CD4-positive, alpha-beta T cell treated with Interleukin-10 for 1 hour (primary cell): ENCODE results near the gene EFR3B.
"Not testable (repeated sequence)": the region's sequence is repeated elsewhere in the genome, so short reads cannot be mapped to it uniquely, and the experiment has no call there.

Experiments used
- DNase-seq: peaks from one replicate; pipeline ENCODE4 v3.0.0-alpha.2; 2020

EFR3B gene

DNA sequence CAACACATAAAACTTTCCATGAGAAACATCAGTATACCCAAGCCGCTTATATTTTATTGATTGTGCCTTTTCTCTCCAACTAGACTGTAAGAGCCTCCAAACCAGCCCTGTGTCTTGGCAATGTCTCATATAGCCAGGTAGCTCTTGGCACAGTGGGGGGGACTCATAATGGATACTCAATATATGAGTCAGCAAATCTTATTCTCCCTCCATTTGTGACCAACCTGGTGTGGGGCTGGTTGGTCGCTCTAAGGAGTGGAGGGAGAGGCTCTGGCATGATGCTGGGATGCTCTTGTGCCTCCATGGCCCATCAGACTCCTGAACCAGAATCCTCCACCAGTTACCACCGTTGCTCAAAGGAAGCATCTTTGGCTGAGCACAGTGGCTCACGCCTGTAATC, 32.0 kb downstream of the EFR3B start:
- no peak for DNase-seq

DNA sequence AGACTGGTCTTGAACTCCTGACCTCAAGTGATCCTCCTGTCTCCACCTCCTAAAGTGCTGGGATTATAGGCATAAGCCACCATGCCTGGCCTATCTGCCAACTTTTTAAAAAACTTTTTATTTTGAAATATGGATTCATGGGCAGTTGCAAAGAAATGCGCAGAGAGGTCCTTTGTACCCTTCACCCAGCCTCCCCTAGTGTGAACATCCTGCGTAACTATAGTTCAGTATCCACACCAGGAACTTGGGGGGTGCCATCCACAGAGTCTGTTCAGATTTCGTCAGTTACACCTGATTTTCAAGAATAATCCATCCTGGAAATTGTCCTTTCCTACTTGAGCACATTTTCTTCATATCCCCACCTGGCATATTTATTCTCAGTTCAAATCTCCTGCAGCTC, 33.0 kb downstream of the EFR3B start:
- no peak for DNase-seq

DNA sequence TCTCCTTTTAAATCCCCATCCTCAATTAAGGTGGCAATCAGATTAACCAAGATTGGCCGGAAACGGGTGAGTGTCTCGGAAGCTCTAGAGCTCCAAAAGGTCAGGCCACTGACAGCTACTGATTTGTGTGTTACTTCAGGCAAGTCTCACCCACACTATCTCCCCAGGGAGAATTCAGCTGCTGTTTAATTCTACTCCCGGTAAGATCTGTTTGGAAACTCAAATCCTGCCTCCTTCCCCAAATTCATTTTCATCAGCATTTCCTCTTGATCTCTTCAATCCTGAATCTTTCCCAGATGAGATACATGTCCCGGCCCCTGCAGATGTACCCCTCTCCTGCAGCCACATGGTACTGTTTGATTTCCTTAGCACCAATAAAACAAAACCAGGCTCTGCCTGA, 34.9 kb downstream of the EFR3B start:
- no peak for DNase-seq

DNA sequence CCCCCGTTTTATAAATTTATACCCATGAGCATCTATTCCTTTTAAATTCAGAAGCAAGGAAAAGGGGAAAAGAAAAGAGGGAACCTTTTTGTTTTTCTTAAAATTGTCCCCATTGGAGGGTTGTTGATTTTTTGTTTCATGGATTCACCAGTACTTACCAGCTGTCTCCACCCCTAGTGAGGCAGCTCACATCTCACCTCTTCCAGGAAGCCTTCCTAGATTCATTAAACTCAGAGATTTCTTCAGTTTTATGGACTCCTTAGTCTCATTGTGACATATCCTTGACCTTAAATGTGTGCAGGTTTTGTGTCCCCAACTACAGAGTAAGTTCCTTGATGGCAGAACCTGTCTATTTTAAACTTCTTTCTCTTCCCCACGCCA, 35.9 kb downstream of the EFR3B start:
- DNase-seq = no peak

DNA sequence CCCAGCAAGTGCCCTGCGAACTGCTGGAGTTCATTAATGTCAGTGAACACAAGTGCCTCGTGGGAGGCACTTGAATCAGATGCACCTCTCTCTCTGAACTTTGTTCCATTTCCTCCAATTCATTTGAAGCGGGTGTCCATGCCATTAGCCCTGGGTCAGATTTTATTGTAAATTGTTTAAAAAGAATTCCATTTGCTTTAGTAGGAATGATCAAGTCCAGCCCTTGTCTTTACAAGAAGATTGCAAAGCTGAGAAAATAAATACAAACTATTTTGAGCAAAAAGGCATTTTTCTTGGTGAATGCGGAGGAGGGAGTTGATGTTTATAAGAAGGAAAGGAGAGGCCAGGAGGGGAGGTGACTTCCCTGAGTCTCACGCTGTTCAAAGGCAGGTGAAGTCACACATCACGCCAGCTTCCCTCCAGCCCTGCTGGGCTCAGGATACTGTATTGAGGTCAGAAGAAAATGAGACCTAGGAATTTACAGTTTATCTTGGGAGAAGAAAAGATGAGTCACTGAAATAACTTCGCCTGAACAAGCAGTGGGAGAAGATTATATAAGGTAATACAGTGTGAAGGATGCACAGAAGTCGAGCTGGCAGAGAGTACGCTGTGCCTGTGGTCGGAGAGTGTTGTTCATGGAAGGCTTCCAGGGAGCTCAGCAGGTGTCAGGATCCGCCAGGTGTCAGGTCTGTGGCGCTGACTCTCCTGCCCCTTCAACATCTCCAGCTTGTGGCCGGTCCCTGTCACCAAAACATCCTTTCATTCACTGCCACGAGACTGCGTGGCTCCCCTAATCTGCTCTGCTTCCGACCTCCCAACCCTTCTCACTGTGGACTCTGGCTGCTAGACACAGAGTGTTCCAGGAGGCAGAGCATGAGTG, 36.5 kb downstream of the EFR3B start:
- DNase-seq = no peak

DNA sequence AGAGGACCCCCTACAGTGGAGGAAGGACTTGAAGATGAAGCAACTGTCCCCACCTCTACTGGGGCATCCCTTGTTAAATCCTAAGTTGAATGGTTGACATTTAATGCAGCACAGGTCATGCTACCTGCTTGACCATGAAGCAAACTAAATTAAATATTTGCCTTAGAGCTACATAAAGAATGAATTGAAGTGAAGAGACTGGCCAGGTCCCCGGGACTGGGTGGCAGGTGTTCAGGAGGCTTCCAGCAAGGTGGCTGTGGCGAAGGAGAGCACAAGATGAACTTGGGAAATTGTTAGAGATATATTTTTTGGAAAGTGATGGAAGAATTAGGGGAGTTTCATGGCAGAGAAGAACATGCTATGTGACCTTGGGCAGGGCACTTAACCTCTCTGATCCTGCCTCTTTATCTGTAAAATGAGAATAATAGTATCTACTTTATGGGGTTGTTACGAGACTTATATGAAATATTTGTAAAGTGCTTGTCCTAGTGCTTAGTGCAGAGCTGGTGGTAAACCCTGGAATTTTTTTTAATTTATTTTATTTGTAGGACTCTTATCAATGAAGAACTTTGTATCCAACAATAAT, 37.3 kb downstream of the EFR3B start:
- DNase-seq = no peak

DNA sequence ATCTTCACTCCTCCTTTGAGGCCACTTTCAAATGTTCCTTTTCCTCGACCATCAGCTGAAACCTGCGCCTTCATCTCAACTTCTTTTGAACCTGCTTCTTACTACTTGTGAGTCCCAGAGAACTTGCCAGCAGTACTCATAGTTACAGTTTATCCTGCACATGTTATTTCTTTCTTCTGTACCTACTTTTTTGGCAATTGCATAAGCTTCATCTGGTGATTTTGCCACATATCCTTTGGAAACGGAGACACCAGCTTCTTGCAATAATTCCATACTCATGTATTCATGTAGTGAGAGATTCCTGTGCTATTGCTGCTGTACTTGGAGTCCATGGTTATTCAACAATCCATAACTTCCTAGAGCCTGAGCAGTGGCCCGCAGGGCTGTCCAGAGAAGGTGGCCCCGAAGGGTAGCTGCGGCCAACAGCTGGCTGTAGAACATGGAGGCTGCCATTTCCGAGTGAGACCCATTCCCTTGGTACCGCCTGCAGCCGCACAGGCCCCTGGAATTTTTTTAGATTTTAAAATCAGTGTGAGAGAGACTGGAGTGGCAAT, 39.4 kb downstream of the EFR3B start:
- no peak for DNase-seq

DNA sequence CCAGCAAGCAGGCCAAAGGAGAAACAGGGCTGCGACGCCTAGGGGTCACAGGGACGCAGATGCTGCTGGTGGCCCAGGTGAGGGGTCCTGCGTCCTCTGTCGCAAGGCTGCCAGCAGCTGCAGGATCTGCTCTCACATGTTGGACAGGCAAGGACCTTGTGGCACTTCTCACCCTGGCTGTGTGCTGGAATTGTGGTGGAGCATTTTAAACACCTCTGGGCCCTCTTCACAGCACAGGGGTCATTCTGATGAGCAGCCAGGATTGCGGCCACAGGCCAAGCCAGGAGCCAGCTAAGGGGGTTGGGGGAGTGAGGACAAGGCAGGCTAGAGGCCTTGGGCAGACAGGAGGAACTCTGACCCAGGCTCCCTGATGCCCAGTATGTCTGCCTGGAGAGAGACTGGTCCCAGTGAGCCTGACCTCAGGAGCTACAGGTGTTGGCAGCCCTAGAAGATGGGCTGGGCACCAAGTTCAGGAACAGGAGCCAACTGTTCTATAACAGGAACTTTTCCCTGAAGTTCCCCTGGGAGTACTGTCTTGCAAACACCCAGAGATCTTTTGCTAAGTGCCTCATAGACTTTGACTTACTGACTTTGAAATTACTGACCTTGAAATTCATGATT, 40.2 kb downstream of the EFR3B start:
- no peak for DNase-seq

DNA sequence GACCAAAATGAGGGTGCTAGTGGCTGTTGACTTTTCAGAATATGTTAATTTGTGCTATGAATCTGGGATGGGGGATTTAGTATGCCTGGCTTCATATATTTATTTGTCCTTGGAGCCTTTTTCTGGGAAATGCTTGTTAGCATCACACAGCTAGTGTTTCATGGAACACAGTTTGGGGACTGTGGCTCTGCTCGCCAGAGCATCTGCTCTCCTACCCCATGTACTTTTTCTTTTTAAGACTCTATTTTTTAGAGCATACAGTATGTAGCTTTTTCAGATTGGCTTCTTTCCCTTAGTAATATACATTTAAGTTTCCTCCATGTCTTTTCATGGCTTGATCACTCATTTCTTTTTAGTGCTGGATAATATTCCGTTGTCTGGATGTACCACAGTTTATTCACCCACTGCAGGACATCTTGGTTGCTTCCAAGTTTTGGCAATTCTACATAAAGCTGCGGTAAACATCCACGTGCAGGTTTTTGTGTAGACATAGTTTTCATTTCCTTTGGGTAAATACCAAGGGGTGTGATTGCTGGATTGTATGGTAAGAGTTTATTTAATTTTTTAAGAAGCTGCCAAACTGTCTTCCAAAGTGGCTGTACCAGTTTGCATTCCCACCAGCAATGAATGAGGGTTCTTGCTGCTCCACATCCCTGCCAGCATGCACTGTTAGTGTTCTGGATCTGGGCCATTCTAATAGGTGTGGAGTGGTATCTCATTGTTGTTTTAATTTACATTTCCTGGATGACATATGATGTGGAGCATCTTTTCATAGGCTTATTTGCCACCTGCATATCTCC, 44.1 kb downstream of the EFR3B start:
- no peak for DNase-seq

DNA sequence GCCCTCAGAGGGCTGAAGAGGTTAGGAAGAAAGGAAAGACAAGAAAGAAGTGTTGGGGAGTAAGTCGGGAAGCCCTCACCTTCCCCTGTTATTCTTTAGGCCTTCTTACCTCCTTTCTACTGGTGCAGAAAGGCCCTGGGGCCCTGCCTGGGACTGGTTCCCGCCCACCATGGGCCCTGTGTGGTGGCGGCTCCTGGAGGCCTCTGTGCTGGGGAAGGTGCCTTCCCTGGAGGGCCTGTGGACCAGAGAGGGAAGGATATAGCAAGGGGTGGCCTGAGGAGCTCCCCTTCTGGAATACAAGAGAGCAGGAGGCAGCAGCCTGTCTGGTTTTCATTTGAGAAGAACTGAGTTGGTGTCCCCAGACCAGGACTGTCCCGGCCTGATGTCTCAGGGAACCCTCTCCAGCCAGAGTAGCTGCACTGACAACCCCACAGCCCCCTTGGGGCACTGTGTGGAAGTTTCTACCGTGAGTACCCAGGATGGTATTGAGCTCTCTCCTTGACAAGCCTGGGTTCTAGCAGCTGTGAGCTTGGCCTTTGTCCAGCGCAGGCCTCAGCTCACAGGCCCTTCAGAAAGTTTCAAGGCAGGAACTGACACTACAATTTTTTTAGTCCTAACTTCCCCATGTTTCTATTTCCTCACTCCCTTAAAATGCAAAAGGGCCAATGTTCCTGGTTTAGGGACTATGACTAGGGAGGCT, 47.1 kb downstream of the EFR3B start:
- DNase-seq = no peak

DNA sequence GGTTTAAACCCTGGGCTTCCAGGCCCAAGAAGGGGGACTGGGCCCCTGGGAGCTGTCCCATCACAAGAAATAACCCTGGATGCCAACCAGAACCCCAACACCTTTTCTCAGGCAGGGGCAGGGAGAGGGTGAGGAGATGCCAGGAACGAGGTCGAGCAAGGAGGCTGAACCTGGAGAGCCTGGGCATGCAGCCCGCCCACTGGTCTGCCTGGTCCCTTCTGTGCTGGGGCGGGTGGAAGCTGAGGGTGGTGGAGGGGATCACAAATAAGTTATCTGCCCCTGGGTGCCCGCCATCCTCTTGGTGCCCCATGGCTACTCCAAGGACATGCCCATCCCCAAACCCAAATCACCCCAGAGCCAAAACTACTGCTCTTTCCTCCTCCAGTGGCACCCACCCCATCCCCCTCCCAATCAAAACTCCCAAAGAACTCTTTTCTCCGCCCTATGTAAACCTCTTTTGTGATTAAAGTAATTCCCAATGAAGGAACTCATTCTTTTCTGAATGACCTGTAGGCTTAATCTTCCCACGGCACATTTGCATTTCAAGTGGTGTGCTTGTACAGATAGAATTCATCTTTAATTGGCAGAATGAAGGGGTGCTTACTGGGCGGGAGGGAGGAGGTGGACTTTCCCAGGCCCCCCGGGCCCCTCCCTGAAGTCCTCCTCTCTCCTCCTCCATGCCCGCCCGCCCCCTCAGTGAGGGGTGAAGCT, 47.9 kb downstream of the EFR3B start:
- DNase-seq = no peak

DNA sequence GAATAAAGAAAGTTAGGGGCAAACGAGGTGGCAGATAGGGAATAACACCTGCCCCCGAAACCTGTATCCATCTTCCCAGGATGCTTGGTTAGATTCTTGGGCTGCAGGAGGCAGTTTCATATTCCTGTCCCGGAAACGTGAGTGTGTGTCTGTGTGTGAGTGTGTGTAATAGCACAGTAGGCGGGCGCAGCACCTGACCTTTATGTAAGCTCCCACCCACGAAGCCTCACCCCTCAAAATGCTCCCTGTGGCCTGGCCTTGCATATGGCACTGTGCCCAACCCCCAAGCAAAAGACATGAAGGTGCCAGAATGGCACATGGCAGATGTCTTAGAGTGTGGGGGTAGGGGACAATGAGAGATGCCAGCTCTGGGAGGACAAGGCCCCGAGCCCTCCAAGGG, 48.9 kb downstream of the EFR3B start:
- no peak for DNase-seq

DNA sequence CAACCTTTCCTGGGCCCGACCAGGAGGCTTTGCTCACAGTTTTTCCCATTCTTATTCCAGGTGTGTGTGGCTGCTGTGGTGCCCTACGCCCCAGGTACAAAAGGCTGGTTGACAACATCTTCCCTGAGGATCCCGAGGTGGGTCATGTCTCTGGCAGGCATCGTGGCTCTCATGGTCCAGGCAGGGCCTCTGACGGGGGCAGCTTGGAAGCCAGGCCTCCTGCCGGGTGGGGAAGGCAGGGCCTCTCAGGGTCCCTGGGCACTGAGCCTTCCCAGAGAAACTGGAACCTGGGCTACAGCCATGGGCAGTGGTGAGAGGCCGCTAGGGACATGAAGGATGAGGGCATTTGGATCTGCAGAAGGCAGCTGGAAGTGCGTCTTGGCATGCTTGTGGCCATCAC, 49.4 kb downstream of the EFR3B start:
- no peak for DNase-seq

DNA sequence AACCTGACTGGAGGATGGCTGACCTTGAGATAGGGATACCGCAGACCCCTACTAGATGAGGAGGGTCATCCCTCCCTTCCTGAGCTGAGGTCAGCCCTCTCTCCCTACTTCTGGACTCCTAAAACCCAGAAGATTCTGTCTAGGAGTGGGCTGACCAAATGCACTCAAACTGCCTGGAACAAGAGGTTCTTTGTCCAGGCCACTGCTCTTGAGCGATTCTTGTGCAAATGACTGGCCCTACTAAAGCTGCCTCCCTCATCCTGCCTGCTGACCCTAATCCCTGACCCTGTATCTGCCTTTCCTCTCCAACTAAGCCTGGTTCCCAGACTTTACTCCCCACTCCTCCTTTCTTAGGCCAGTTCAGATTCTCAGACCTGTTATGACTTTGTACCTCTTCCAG, 56.2 kb downstream of the EFR3B start:
- no peak for DNase-seq

DNA sequence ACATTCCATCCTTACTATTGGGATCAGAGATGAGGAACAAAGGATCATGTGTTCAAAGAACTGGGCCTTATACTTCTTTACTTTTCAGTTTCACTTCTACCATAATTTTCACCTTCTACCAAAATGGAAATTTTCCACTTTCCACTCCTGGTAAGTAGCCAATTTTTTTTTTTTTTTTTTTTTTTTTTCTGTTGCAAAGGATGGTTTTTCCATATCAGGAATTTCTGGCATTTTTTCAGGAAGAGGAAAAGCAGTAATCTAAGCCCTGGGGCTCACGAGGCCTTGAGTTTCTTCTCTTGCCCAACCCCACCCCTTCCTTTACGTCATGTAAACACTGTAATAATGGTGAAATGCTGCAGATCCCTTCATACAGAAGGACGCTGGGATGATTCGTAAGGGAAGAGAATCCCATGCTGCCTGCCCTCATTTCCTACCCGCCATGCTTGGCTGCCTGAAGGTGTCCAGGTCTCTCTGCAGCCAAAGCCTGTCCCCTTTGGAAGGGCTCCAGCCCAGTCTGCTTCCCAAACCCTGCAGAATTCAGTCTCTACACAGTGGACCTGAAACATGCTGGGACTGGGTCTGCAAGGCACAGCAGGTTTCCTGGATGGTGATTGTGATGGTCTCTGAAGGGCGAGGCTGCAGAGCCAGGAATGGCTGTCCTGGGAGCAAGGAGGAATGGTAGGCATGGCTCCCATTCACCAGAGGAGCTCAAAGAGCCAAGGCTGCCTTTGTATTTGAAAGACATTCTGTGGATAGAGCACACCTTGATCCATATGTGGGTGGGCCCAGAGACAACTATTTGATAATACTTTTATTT, 57.0 kb downstream of the EFR3B start:
- no peak for DNase-seq

DNA sequence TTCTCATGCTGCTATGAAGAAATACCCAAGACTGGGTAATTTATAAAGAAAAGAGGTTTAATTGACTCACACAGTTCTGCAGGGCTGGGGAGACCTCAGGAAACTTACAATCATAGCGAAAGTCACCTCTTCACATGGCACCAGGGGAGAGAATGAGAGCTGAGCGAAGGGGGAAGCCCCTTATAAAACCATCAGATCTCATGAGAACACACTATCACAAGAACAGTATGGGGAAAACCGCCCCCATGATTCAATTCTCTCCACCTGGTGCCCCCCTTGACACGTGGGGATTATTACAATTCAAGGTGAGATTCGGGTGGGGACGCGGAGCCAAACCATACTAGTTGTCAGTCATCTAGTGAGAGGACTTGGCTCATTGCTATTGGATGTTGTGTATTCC, 60.5 kb downstream of the EFR3B start:
- not testable (repeated sequence) for DNase-seq

DNA sequence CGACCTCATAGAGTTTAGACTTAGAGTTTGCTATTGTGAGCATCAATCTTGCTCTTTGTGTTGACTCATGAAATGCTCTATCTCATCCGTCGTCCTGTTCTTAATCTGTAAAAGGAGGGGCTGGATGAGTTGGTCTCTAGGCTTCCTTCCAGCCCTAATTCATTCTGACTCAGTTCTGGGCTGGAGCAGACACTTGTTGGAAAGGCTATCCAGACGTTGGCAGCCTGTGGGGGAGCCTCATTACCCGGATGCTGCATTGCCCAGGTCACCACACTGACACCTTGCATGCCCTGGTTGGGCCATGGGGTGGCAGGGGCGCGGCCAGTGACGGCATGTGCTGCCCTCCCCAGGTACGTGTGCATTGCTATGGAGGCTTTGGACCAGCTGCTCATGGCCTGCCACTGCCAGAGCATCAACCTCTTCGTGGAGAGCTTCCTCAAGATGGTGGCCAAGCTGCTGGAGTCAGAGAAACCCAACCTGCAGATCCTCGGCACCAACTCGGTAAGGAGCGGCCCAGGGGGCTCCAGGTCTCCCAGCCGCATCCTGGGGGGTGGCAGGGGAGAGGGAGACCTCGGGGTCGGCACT, 61.5 kb downstream of the EFR3B start:
- DNase-seq = no peak

DNA sequence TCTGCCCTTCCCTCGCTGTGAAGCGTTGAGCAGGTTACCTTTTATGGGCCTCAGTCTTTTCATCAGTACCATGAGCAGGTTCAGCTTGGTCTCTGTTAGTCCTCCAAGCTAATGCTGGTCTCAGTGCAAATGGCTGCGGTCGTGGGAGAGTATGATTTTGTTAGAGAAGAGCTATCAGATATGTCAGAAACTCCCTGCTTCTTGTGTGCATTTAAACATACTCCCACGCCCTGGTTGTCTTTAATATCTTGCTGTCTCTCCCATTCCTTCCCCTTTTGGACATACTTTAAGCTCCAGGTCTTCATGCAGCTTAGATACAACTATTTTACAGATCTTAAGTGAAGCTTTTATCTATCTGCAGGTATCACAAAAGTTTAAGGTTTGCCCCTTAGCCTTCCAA, 62.9 kb downstream of the EFR3B start:
- DNase-seq = no peak

DNA sequence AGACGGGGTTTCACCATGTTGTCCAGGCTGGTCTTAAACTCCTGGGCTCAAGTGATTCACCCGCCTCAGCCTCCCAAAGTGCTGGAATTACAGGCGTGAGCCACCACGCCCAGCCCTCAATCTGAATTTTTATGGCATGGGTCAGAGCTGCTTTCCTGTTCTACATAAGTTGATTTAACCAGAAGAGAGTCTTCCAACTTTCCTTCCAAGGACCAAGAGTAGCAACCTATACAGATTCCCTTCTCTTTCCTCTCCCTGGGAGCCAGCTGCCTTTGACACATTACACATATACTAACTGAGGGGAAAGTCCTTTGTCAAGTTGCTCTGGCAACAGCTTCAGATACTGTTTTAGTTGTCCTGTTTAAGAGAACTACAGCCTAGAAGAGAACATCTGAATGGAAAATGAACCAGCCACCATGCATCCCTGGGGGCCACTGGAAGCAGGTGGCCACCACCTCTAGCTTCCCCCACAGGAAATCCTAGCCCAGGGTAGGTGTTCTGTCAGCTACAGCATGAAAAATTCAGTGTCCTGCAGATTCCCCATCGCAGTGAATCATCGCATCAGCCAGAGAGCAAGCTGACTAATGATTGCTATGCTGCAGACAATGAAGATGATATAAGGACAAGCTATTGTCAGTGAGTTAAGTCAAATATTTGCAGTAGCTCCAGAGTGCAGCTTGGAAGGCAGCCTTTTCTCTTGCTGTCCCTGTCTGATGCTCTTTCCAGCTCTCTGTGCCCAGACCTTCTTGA, 63.6 kb downstream of the EFR3B start:
- DNase-seq = no peak

DNA sequence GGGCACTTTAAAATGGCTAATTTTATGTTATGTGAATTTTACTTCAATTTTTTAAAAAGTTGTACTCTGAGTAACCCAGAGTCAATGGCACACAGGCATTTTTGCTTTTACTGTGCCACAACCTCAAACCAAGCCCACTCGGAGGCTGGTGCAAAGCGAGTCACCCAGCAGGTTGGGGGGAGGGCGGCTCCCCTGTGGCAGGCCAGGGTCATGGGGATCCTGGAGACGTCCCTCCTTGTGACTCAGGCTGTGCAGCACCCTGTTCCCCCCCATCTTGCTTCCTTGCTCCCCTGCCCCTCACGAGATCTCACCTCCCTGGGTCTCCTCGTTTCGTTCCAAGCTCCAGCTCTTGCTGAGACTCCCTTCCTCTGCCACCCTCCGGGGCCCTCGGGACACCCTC, 67.9 kb downstream of the EFR3B start:
- DNase-seq = no peak
